ENCODE data around the gene RYR2. TPM values are rescaled to one million over a fixed set of nuclear protein-coding genes. Genes with fewer than 3 reads are reported as not detected.

Gene RYR2
- total RNA-seq, 1 donor from 2014 or later: 5.4 TPM

DNA sequence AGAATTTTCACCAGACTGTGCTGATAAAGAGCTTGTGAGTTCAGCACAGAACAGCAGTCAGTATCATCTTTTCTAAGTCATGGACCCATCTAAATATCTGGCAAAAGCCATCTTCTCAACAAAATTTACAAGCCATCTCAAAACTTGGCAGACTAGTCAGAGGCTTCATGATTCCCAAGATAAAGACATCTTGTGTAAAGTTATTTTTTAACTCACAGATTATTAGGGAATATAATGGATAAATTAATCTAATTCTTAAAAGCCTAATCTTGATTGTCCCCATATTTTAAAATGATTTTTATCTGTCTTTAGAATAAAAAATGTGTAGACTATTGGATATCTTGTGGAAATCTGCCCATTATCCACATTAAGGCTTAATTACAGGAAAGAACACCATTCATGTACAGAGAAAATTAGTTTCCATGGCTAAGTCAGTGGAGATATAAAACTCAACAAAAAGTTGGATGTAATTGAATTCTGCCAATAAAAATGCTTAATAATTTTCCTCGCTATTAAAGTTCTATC, 688.9 kb downstream of the RYR2 start:
- TF ChIP-seq, protein P1, sequence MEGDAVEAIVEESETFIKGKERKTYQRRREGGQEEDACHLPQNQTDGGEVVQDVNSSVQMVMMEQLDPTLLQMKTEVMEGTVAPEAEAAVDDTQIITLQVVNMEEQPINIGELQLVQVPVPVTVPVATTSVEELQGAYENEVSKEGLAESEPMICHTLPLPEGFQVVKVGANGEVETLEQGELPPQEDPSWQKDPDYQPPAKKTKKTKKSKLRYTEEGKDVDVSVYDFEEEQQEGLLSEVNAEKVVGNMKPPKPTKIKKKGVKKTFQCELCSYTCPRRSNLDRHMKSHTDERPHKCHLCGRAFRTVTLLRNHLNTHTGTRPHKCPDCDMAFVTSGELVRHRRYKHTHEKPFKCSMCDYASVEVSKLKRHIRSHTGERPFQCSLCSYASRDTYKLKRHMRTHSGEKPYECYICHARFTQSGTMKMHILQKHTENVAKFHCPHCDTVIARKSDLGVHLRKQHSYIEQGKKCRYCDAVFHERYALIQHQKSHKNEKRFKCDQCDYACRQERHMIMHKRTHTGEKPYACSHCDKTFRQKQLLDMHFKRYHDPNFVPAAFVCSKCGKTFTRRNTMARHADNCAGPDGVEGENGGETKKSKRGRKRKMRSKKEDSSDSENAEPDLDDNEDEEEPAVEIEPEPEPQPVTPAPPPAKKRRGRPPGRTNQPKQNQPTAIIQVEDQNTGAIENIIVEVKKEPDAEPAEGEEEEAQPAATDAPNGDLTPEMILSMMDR (IDR thresholded peaks at IDR 0.05; ENCODE audit: unreplicated experiment): no peak
- Mint-ChIP-seq H3K4me1 (ENCODE audit: unreplicated experiment) (no peaks in the 10 kb centered on the region), H3K4me3 (ENCODE audit: unreplicated experiment) (no peak overlapping the region), H3K27me3 (ENCODE audit: unreplicated experiment) (no peaks in the 10 kb centered on the region), H3K27ac (ENCODE audit: unreplicated experiment) (no peak overlapping the region), H3K36me3 (ENCODE audit: low read depth, unreplicated experiment) (no peaks in the 10 kb centered on the region), H3K9me3 (ENCODE audit: unreplicated experiment) (no peaks in the 10 kb centered on the region)
- DNase-seq (ENCODE audit: low spot score): no peak

DNA sequence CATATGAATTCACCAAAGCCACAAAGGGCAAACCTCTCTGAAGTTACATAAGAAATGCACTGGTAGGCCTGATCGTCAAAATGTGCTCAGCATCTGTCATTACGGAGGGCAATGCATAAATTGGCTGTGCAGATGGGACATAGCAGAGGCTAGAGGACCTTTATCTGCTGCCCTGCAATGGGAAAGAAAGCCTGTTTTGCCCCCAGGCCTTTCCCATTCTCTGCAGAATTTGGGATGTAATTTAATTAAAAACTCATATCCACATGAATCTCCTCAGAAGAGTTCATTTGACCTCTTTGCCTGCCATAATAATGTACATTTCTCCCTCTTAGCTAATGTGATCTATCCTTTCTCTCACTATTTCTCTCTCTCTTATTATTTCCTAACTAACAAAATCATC, 690.7 kb downstream of the RYR2 start:
- Mint-ChIP-seq H3K36me3 (ENCODE audit: low read depth, unreplicated experiment) (no peaks in the 10 kb centered on the region), H3K27me3 (ENCODE audit: unreplicated experiment) (peaks cover 4% of the 10 kb centered on the region), H3K4me3 (ENCODE audit: unreplicated experiment) (no peak overlapping the region), H3K4me1 (ENCODE audit: unreplicated experiment) (no peaks in the 10 kb centered on the region), H3K27ac (ENCODE audit: unreplicated experiment) (no peak overlapping the region), H3K9me3 (ENCODE audit: unreplicated experiment) (no peaks in the 10 kb centered on the region)
- TF ChIP-seq, protein P1 (IDR thresholded peaks at IDR 0.05; ENCODE audit: unreplicated experiment): no peak
- DNase-seq (ENCODE audit: low spot score): no peak

DNA sequence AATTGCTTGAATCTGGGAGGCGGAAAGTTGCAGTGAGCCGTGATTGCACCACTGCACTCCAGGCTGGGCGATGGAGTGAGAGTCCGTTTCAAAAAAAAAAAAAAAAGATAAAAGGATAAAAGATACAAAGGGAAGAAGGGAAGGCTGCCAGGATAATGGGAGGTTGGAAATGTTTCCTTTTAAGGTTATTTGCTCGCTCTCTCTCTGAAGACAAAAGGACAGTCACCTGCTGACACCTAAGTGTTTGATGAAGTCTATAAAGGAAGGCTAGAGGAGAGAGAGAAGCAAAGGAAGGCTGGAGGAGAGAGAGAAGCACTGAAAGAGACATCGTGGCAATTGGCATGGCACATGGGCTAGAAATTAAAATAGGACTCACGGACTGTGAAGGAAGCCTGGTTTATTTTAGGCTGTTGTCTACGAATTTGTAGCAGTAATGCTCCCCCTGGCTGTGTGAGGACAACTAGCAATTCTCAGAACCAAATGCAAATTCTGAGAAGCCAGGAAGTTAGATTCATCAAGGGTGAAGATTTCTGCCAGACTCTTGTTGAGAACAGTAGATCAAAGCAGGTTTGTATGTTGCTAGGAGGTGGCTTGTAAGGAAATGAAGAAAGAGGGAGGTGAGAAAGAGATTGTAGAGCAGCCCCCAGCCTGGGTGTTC, 694.5 kb downstream of the RYR2 start:
- TF ChIP-seq, protein P1 (IDR thresholded peaks at IDR 0.05; ENCODE audit: unreplicated experiment): no peak
- H3K9me3 Mint-ChIP-seq (ENCODE audit: unreplicated experiment): no peaks in the 10 kb centered on the region
- H3K27ac Mint-ChIP-seq (ENCODE audit: unreplicated experiment): no peak overlapping the region
- H3K27me3 Mint-ChIP-seq (ENCODE audit: unreplicated experiment): peaks cover 4% of the 10 kb centered on the region
- no peaks in the 10 kb centered on the region for H3K4me1 Mint-ChIP-seq (ENCODE audit: unreplicated experiment)
- H3K36me3 Mint-ChIP-seq (ENCODE audit: low read depth, unreplicated experiment): no peaks in the 10 kb centered on the region
- DNase-seq (ENCODE audit: low spot score): no peak
- H3K4me3 Mint-ChIP-seq (ENCODE audit: unreplicated experiment): no peak overlapping the region

DNA sequence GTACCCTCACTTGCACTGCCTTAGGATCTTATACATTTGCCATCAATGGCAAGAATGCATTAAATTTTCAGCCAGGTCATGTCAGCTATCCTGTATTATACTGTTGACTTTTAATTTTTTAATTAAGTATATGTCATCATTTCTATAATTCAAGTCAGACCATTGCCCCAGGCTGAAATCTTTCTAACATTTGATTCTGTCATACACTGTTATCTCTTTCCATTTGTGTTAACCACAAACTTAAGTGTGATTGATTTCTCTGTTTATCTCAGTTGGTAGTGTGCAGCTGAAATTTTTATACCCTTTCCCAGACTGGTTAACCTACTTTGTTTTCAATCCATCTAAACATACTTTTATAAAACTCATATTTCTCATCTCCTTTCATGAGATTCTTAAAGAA, 695.5 kb downstream of the RYR2 start:
- H3K4me1 Mint-ChIP-seq (ENCODE audit: unreplicated experiment): no peaks in the 10 kb centered on the region
- TF ChIP-seq, protein P1 (IDR thresholded peaks at IDR 0.05; ENCODE audit: unreplicated experiment): no peak
- peaks cover 4% of the 10 kb centered on the region for H3K27me3 Mint-ChIP-seq (ENCODE audit: unreplicated experiment)
- DNase-seq (ENCODE audit: low spot score): no peak
- H3K9me3 Mint-ChIP-seq (ENCODE audit: unreplicated experiment): no peaks in the 10 kb centered on the region
- H3K36me3 Mint-ChIP-seq (ENCODE audit: low read depth, unreplicated experiment): no peaks in the 10 kb centered on the region
- H3K27ac Mint-ChIP-seq (ENCODE audit: unreplicated experiment): no peak overlapping the region
- no peak overlapping the region for H3K4me3 Mint-ChIP-seq (ENCODE audit: unreplicated experiment)

DNA sequence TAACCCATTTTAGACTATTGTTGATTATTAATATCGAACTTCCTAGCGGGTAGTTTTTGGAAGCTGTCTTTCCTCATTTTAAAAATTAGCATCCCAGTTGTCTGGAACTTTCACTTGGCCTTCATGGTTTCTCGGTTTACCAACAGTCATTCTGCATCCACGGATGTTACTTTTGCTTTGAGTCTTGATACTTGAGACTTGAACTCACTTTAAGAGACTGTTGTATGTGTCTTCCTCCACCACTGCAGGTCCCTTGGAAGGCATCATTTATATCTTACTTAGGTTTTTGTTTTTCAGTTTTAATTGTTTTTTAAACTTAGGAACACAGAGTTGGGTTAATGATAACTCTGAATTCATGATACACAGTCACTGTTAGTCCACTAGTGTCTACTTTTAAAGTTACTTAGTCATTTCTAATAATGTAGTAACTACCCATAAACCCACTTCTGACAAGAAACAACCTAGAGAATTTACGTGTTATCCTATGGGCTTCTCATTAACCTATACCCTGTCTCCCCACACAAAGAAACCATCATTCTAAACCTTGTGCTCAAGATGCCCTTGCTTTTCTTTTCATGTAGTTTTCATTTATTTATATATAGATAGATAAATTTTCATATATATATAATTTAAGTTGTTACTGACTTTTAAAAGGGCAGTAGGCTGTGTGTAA, 696.1 kb downstream of the RYR2 start:
- H3K4me1 Mint-ChIP-seq (ENCODE audit: unreplicated experiment): no peaks in the 10 kb centered on the region

More for the DNA sequence above, 696.1 kb downstream of the RYR2 start:
- H3K9me3 Mint-ChIP-seq (ENCODE audit: unreplicated experiment): no peaks in the 10 kb centered on the region
- no peak overlapping the region for H3K27ac Mint-ChIP-seq (ENCODE audit: unreplicated experiment)
- no peaks in the 10 kb centered on the region for H3K36me3 Mint-ChIP-seq (ENCODE audit: low read depth, unreplicated experiment)
- no peak for DNase-seq (ENCODE audit: low spot score)
- H3K4me3 Mint-ChIP-seq (ENCODE audit: unreplicated experiment): no peak overlapping the region
- TF ChIP-seq, protein P1 (IDR thresholded peaks at IDR 0.05; ENCODE audit: unreplicated experiment): no peak
- peaks cover 4% of the 10 kb centered on the region for H3K27me3 Mint-ChIP-seq (ENCODE audit: unreplicated experiment)

Measured in endothelial cell (in vitro differentiated cells).